Stimulated activated naive CD8-positive, alpha-beta T cell treated with anti-CD3 and anti-CD28 coated beads, Interleukin-15, Interleukin-2, amounts not matched to agents 100 ng/mL and 50 ng/mL, for 24 hours (primary cell): ENCODE measurements around the gene SRSF3.
A peak's percentile ranks its signal among the peaks of the same experiment; 100 is the strongest.
"Not testable (repeated sequence)": the region's sequence is repeated elsewhere in the genome, so short reads cannot be mapped to it uniquely, and the experiment has no call there.

Source experiments
- H3K27ac Mint-ChIP-seq: one replicate; pipeline ENCODE4 v1.8.0; 2021; ENCODE audit warnings: mild to moderate bottlenecking, mixed read lengths
- H3K27me3 Mint-ChIP-seq: one replicate; pipeline ENCODE4 v1.8.0; 2021; ENCODE audit warnings: mixed read lengths
- H3K36me3 Mint-ChIP-seq: one replicate; pipeline ENCODE4 v1.8.0; 2021; ENCODE audit warnings: low read depth, mixed read lengths
- H3K4me1 Mint-ChIP-seq: one replicate; pipeline ENCODE4 v1.8.0; 2021; ENCODE audit warnings: low read depth, mixed read lengths
- H3K4me3 Mint-ChIP-seq: one replicate; pipeline ENCODE4 v1.8.0; 2021; ENCODE audit warnings: mild to moderate bottlenecking, mixed read lengths
- H3K9me3 Mint-ChIP-seq: one replicate; pipeline ENCODE4 v1.8.0; 2021; ENCODE audit warnings: mixed read lengths

SRSF3 gene

GRCh38 chr6:36593569-36594028 lies 563 bp upstream of the SRSF3 start:
- peak overlapping the region; percentile 96 for H3K4me3 Mint-ChIP-seq
- no peaks in the 10 kb centered on the region for H3K27me3 Mint-ChIP-seq
- H3K36me3 Mint-ChIP-seq, result peaks cover 47% of the 10 kb centered on the region
- H3K9me3 Mint-ChIP-seq, result no peaks in the 10 kb centered on the region
- peak overlapping the region; percentile 99 for H3K27ac Mint-ChIP-seq
- H3K4me1 Mint-ChIP-seq, result peaks cover 47% of the 10 kb centered on the region

DNA sequence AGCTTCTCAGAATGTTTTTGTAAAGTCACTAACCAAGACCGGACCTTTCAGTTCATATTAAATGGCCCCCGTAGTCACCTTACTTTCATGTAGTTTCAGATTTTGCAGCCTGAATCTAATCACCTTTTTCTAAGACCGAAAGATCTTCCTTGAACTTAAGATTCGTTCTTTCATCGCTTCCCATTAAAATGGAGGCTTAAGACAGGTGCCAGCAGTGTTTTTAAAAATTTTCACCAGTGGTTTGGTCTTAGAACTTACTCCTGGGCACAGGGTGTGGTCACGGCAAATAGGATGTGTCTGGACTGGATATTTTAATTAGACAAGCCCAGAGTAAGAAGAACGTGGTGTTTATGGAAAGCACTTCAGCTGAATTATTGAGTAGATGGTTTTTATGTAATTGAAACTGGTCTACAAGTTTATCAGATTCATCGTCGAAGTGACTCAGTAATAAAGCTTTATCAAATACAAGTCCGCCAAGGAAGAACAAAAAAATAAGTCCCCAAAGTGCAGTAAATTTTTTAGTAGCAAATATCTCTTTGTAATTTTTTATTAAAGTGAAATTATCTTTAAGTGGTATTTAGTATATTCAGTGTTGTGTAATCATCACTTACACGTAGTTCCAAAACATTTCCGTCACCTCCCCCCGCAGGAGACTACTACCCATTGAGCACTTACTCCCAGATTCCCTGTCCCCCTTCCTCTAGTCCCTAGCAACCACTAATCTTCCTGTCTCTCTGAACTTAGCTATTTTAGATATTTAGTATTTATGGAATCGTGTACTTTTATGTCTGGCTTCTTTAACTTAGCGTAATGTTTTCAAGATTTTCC lies 868 bp downstream of the SRSF3 start:
- H3K27me3 Mint-ChIP-seq, result no peaks in the 10 kb centered on the region
- peaks cover 61% of the 10 kb centered on the region for H3K36me3 Mint-ChIP-seq
- H3K27ac Mint-ChIP-seq, result peak overlapping the region; percentile 99
- peaks cover 61% of the 10 kb centered on the region for H3K4me1 Mint-ChIP-seq
- no peaks in the 10 kb centered on the region for H3K9me3 Mint-ChIP-seq
- peak overlapping the region; percentile 96 for H3K4me3 Mint-ChIP-seq

GRCh38 chr6:36596356-36596755 lies 2.2 kb downstream of the SRSF3 start:
- no peaks in the 10 kb centered on the region for H3K9me3 Mint-ChIP-seq

DNA sequence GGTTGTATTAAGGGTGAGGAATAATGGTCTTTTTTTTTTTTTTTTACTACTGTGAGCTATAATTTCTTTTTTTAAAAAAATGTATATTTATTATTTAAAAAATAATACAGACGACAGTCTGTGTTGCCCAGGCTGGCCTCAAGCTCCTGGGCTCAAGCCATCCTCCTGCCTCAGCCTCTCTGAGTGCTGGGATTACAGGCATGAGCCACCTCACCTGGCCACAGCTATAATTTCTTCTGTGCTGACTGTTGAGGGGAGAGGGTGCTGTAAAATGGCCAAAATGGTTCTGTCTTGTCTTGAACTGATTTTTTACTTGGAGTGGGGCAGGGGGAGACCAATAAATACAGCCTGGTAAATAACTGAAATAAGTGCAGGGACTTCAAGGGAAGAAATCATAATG lies 3.6 kb downstream of the SRSF3 start:
- H3K27ac Mint-ChIP-seq, result peak overlapping the region; percentile 94
- H3K9me3 Mint-ChIP-seq, result no peaks in the 10 kb centered on the region
- peaks cover 88% of the 10 kb centered on the region for H3K36me3 Mint-ChIP-seq
- H3K4me1 Mint-ChIP-seq, result peaks cover 72% of the 10 kb centered on the region
- peak overlapping the region; percentile 96 for H3K4me3 Mint-ChIP-seq
- no peaks in the 10 kb centered on the region for H3K27me3 Mint-ChIP-seq

More at GRCh38 chr6:36596356-36596755, 2.2 kb downstream of the SRSF3 start:
- Mint-ChIP-seq H3K27me3 (no peaks in the 10 kb centered on the region), H3K4me3 (peak overlapping the region; percentile 96), H3K36me3 (peaks cover 74% of the 10 kb centered on the region), H3K4me1 (peaks cover 70% of the 10 kb centered on the region), H3K27ac (peak overlapping the region; percentile 99)

DNA sequence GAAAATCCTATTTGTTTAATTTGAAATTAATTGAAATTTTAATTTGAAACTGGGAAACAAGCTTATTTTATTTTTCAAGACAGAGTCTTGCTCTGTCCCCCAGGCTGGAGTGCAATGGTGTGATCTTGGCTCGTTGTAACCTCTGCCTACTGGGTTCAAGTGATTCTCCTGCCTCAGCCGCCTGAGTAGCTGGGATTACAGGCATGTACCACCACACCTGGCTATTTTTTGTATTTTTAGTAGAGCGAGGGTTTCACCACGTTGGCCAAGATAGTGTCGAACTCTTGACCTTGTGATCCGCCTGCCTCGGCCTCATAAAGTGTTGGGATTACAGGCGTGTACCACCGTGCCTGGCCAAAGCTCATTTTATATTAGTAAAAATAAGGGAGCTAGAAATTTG lies 4.2 kb downstream of the SRSF3 start:
- H3K4me1 Mint-ChIP-seq, result peaks cover 73% of the 10 kb centered on the region
- H3K36me3 Mint-ChIP-seq, result peaks cover 94% of the 10 kb centered on the region
- H3K27ac Mint-ChIP-seq, result peak overlapping the region; percentile 94
- H3K9me3 Mint-ChIP-seq, result no peaks in the 10 kb centered on the region
- H3K27me3 Mint-ChIP-seq, result no peaks in the 10 kb centered on the region
- peak overlapping the region; percentile 96 for H3K4me3 Mint-ChIP-seq

GRCh38 chr6:36598739-36599318 lies 4.7 kb downstream of the SRSF3 start:
- Mint-ChIP-seq H3K4me3 (peak overlapping the region; percentile 96), H3K4me1 (peaks cover 73% of the 10 kb centered on the region), H3K27ac (peak overlapping the region; percentile 94), H3K36me3 (peaks cover 99% of the 10 kb centered on the region), H3K9me3 (no peaks in the 10 kb centered on the region), H3K27me3 (no peaks in the 10 kb centered on the region)

DNA sequence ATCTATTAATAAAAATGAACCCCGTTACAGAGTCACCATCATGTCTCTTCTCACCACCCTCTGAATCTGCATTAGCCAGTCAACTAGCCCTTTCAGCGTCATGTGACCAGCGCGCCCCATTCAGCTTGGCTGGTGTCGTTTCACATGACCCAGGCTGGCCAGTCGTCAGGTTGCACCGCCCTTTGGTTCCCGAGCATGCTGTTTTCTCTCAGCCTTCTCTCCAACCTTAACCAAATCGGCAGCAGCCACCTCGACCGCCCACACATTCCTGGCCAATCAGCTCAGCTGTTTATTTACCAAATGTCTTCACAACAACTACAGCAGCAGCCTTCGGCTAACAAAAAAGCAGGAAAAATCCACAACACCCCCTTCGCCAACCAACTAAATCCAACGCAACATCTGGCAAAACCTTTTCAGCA lies 5.6 kb downstream of the SRSF3 start:
- peak overlapping the region; percentile 96 for H3K4me3 Mint-ChIP-seq
- peaks cover 79% of the 10 kb centered on the region for H3K4me1 Mint-ChIP-seq
- H3K9me3 Mint-ChIP-seq, result no peaks in the 10 kb centered on the region
- no peaks in the 10 kb centered on the region for H3K27me3 Mint-ChIP-seq
- peaks cover 100% of the 10 kb centered on the region for H3K36me3 Mint-ChIP-seq
- H3K27ac Mint-ChIP-seq, result peak overlapping the region; percentile 69

DNA sequence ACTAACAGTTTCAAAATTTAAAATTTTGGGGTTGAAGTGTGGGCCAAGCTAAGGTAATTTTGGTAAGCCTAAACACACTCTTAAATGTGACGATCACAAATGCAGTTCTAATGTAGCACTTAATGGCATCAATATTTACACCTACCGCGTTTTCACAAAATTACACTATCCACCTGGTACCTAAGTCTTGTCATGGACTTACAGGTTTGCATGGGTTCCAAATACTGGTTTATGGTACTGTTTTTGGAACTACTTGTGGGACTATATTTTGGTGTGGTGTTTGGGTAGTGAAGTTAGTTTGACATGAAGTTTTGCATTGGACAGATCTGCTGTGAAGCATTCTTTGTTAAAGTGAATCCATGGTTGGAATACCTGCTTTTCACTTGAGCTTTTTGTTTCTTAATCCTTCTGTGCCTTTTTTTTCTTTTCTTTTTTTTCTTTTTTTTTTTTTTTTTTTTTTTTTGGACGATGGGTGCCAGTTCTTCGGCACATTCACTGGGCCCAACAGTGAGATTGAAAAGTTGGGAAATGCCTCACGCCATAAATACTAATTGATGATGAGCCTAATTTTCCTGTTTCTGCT lies 6.5 kb downstream of the SRSF3 start:
- H3K27ac Mint-ChIP-seq, result peak overlapping the region; percentile 69
- H3K4me3 Mint-ChIP-seq, result peak overlapping the region; percentile 96
- H3K4me1 Mint-ChIP-seq, result peaks cover 87% of the 10 kb centered on the region
- H3K9me3 Mint-ChIP-seq, result no peaks in the 10 kb centered on the region
- peaks cover 100% of the 10 kb centered on the region for H3K36me3 Mint-ChIP-seq
- H3K27me3 Mint-ChIP-seq, result no peaks in the 10 kb centered on the region

DNA sequence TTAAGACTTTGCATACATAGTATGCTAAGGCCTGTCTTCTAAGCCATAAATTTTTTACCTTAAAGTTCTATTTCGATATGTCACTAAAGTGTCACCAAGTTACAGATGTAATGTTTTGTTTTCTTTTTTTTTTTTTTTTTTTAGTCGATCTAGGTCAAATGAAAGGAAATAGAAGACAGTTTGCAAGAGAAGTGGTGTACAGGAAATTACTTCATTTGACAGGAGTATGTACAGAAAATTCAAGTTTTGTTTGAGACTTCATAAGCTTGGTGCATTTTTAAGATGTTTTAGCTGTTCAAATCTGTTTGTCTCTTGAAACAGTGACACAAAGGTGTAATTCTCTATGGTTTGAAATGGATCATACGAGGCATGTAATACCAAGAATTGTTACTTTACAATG lies 7.7 kb downstream of the SRSF3 start:
- H3K9me3 Mint-ChIP-seq, H3K27me3 Mint-ChIP-seq: not testable (repeated sequence)
- peak overlapping the region; percentile 76 for H3K27ac Mint-ChIP-seq
- peaks cover 98% of the 10 kb centered on the region for H3K36me3 Mint-ChIP-seq
- peak overlapping the region; percentile 69 for H3K4me3 Mint-ChIP-seq
- peaks cover 93% of the 10 kb centered on the region for H3K4me1 Mint-ChIP-seq

DNA sequence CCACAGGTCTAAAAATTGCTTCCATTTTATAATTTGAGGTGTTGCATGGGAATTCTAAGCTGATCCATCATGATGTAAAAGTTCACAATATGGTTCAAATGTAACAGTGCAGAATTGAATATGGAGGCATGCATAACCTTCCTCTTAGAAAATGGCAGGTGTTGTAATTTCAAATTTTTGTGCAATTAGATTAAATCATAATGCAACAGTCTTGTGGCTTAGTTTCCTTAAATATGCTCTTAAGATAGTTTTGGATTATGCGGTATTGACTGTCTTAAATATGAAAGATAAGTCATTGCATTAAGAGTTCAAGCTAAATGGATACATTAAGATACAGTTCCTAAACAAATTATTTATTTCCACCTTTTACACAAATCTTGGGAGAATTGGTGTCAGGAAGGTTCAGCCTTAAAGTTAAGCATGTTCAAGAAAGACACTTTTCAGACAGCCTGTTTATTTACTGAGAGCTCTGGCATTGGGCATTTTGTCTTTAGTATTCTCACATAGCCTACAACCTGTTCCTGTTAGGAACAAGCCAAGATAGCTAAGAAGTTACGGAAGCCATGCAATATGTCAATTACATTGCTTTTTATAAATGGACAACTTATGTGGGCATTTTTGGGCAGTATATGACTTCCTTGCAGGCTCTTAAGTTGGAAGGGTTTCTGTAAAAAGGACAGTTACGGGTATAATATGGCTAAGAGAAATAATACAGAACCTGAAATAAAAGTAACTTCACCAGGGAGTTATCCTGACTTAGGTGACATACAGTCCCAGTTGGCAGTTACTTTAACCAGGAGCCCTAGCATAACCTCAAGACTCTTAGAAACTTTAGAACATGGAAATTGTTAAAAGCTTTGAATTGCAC lies 9.3 kb downstream of the SRSF3 start:
- Mint-ChIP-seq H3K4me1 (peaks cover 90% of the 10 kb centered on the region), H3K9me3 (no peaks in the 10 kb centered on the region), H3K27ac (peak overlapping the region; percentile 36), H3K4me3 (peak overlapping the region; percentile 37), H3K27me3 (no peaks in the 10 kb centered on the region), H3K36me3 (peaks cover 97% of the 10 kb centered on the region)

DNA sequence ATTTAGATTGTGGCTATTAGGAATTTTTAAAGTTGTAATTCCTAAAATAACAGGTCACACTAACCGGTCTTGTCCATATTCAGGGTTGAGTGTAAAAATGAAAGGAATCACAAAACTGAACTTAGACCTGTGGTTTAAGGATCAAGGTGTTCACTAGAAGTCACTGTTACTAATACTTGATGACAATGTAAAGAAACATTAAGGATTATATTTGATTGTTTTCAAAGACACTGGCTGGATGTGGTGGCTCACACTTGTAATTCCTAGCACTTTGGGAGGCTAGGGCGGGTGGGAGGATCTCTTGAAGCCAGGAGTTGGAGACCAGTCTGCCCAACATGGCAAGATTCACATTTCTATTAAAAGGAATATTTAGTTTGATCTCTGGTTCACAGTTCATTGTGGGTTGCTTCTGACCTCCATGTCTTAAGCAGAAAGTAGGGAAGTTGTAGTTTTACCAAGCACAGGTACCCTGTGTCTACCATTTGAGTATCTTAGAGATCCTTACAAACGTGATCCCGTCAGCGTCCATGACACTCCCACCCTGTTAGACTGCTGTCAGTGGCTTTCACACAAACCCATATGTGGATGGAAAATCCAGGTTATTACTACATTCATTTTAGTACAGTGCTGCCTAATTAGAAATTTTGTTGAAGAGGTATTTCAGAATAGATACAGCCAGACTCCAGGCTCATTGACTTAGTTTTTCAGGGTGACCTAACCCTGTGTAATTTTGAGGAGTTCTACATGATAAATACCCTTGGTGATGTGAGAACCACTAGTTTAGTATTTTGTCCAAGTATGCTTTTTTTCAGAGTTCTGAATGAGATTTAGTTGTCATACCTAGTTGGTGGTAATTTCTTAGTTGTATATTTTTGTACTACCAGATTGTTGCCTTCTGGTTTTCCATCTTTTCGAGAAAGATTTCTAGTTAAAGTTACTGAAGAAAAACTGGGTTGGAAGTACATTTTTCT lies 10.2 kb downstream of the SRSF3 start:
- Mint-ChIP-seq H3K36me3 (peaks cover 97% of the 10 kb centered on the region), H3K27ac (peak overlapping the region; percentile 72), H3K9me3 (no peaks in the 10 kb centered on the region), H3K4me1 (peaks cover 81% of the 10 kb centered on the region), H3K4me3 (peak overlapping the region; percentile 28), H3K27me3 (no peaks in the 10 kb centered on the region)

GRCh38 chr6:36605143-36605542 lies 11.0 kb downstream of the SRSF3 start:
- H3K27me3 Mint-ChIP-seq, result no peaks in the 10 kb centered on the region
- no peak overlapping the region for H3K4me3 Mint-ChIP-seq
- peaks cover 97% of the 10 kb centered on the region for H3K36me3 Mint-ChIP-seq
- H3K9me3 Mint-ChIP-seq, result no peaks in the 10 kb centered on the region
- H3K4me1 Mint-ChIP-seq, result peaks cover 78% of the 10 kb centered on the region
- peak overlapping the region; percentile 72 for H3K27ac Mint-ChIP-seq

DNA sequence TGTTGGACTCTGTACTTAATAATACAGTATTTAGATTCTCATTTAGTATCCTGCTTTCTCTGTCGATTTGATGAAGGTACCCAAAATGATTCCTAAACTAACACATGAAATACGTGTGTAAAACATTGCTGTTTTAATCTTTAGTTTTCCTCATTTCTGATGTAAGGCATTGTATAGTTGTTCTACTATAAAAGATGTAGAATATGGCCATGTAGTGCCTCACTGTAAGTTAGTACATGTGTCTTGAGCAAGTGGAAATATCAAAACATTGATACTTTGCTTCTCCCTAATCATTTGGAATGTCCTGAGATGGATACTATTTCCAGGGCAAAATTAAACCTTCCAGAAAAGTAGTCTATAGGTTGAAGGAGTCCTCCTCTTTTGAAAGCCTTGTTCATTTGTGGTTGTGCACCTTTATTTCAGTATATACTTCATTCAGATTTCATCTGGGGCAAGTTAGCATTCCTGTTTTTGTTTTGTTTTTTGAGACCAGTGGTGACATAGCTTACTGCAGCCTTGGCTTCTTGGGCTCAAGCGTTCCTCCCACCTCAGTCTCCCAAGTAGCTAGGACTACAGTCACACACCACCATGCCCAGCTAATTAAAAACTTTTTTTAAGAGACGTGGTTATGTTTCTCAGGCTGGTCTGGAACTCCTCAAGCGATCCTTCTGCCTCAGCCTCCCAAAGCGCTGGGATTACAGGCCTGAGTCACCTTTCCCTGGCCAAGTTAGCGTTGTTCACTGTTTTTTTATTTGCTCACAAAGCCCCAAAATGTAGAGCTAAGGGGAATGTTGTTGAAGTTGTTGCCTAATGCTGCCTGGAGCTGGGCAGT lies 11.6 kb downstream of the SRSF3 start:
- Mint-ChIP-seq H3K27ac (peak overlapping the region; percentile 39), H3K4me3 (peak overlapping the region; percentile 19), H3K4me1 (peaks cover 72% of the 10 kb centered on the region), H3K9me3 (no peaks in the 10 kb centered on the region), H3K36me3 (peaks cover 95% of the 10 kb centered on the region), H3K27me3 (no peaks in the 10 kb centered on the region)
